ENCODE results near the gene PLIN1. TPM values are rescaled to one million over a fixed set of nuclear protein-coding genes. Genes with fewer than 3 reads are reported as not detected.
A peak's percentile ranks its signal among the peaks of the same experiment; 100 is the strongest.

Gene PLIN1
- total RNA-seq, 2 experiments from 2014 or later: 0.50 to 1.1 TPM

- CTCF ChIA-PET: no interaction called here
- intact Hi-C loops (cut with micrococcal nuclease): no loop called here
- POLR2A ChIA-PET: interaction anchor here (0.6 to 1.0 kb wide), 2 partner anchors 31 to 40 kb away, joined by 3 read pairs; no protein-coding TSS in a partner anchor
- no peak overlapping the region for H3K4me3 Mint-ChIP-seq
- H3K4me1 Mint-ChIP-seq (ENCODE audit: low read depth): peaks cover 5% of the 10 kb centered on the region
- no peak for ATAC-seq
- no peak for DNase-seq
- H3K27me3 Mint-ChIP-seq: no peaks in the 10 kb centered on the region
- no peak for TF ChIP-seq CTCF (IDR thresholded peaks at IDR 0.05)
- no peak overlapping the region for H3K27ac Mint-ChIP-seq
- H3K9me3 Mint-ChIP-seq: no peaks in the 10 kb centered on the region
- H3K36me3 Mint-ChIP-seq (ENCODE audit: low read depth): peaks cover 65% of the 10 kb centered on the region
These were observed 48.9 kb downstream of the PLIN1 start for GRCh38 chr15:89630260-89630659.

- DNase-seq: peak; percentile 26
- ATAC-seq: peak; percentile 21
- H3K27me3 Mint-ChIP-seq: no peaks in the 10 kb centered on the region
- H3K27ac Mint-ChIP-seq: no peak overlapping the region
- no peaks in the 10 kb centered on the region for H3K9me3 Mint-ChIP-seq
- POLR2A ChIA-PET: no interaction called here
- H3K4me3 Mint-ChIP-seq: no peak overlapping the region
- intact Hi-C loops (cut with micrococcal nuclease): no loop called here
- peaks cover 5% of the 10 kb centered on the region for H3K4me1 Mint-ChIP-seq (ENCODE audit: low read depth)
- H3K36me3 Mint-ChIP-seq (ENCODE audit: low read depth): peaks cover 69% of the 10 kb centered on the region
- TF ChIP-seq CTCF (IDR thresholded peaks at IDR 0.05): no peak
- CTCF ChIA-PET: no interaction called here
These were observed 49.3 kb downstream of the PLIN1 start for GRCh38 chr15:89629829-89630228.

- H3K4me1 Mint-ChIP-seq (ENCODE audit: low read depth): peaks cover 5% of the 10 kb centered on the region
- H3K27me3 Mint-ChIP-seq: no peaks in the 10 kb centered on the region
- TF ChIP-seq CTCF (IDR thresholded peaks at IDR 0.05): no peak
- peaks cover 73% of the 10 kb centered on the region for H3K36me3 Mint-ChIP-seq (ENCODE audit: low read depth)
- H3K27ac Mint-ChIP-seq: no peak overlapping the region
- ChIA-PET POLR2A (no interaction called here), CTCF (interaction anchor here (1.2 kb wide), 1 partner anchor 19 kb away, joined by 3 read pairs; no protein-coding TSS in a partner anchor)
- no peak overlapping the region for H3K4me3 Mint-ChIP-seq
- ATAC-seq: no peak
- H3K9me3 Mint-ChIP-seq: no peaks in the 10 kb centered on the region
- intact Hi-C loops (cut with micrococcal nuclease): no loop called here
- DNase-seq: no peak
These were observed 50.1 kb downstream of the PLIN1 start for GRCh38 chr15:89628806-89629715.

- Mint-ChIP-seq H3K9me3 (no peaks in the 10 kb centered on the region), H3K4me1 (ENCODE audit: low read depth) (peaks cover 5% of the 10 kb centered on the region), H3K27ac (no peak overlapping the region), H3K36me3 (ENCODE audit: low read depth) (peaks cover 76% of the 10 kb centered on the region), H3K4me3 (no peak overlapping the region), H3K27me3 (no peaks in the 10 kb centered on the region)
- no peak for ATAC-seq
- POLR2A ChIA-PET: no interaction called here
- CTCF ChIA-PET: interaction anchor here (1.2 kb wide), 1 partner anchor 19 kb away, joined by 3 read pairs; no protein-coding TSS in a partner anchor
- intact Hi-C loops (cut with micrococcal nuclease): no loop called here
- TF ChIP-seq CTCF (IDR thresholded peaks at IDR 0.05): no peak
- DNase-seq: no peak
These were observed 50.9 kb downstream of the PLIN1 start for GRCh38 chr15:89628301-89628700.

- Mint-ChIP-seq H3K4me3 (no peak overlapping the region), H3K36me3 (ENCODE audit: low read depth) (peaks cover 79% of the 10 kb centered on the region), H3K27me3 (no peaks in the 10 kb centered on the region), H3K4me1 (ENCODE audit: low read depth) (peaks cover 5% of the 10 kb centered on the region), H3K9me3 (no peaks in the 10 kb centered on the region), H3K27ac (no peak overlapping the region)
- ATAC-seq (no peak), DNase-seq (no peak)
- ChIA-PET CTCF (no interaction called here), POLR2A (no interaction called here)
- intact Hi-C loops (cut with micrococcal nuclease): no loop called here
- no peak for TF ChIP-seq CTCF (IDR thresholded peaks at IDR 0.05)
These were observed 51.8 kb downstream of the PLIN1 start for GRCh38 chr15:89627256-89627970.

All from activated CD8-positive, alpha-beta T cell treated with anti-CD3 and anti-CD28 coated beads for 36 hours (primary cell).